ENCODE results near the gene PHETA2. TPM values are rescaled to one million over a fixed set of nuclear protein-coding genes. Genes with fewer than 3 reads are reported as not detected.

Gene PHETA2
- total RNA-seq, 1 experiment from 2014 or later: 5.7 TPM

Other genes starting within 250 kb of the PHETA2 start
- 151 to 173 TPM (median 171 TPM) in 3 replicates for gene SREBF2, start 241.1 kb upstream of the PHETA2 start, total RNA-seq (2021)
- gene SHISA8, start 159.2 kb upstream of the PHETA2 start, total RNA-seq (2021): 2.1 to 2.4 TPM (median 2.2 TPM) in 3 replicates
- gene TNFRSF13C, start 147.4 kb upstream of the PHETA2 start, total RNA-seq (2021): 2.8 to 3.6 TPM (median 2.8 TPM) in 3 replicates
- 40.3 to 43.7 TPM (median 41.7 TPM) in 3 replicates for gene CENPM, start 127.1 kb upstream of the PHETA2 start, total RNA-seq (2021)
- gene SEPTIN3, start 104.8 kb upstream of the PHETA2 start, total RNA-seq (2021): 19.5 to 25.3 TPM (median 24.0 TPM) in 3 replicates
- not detected in 3 replicates for gene WBP2NL, start 75.5 kb upstream of the PHETA2 start, total RNA-seq (2021)
- 19.4 to 22.8 TPM (median 22.3 TPM) in 3 replicates for gene NAGA, start 3.4 kb upstream of the PHETA2 start, total RNA-seq (2021)
- 39.9 to 50.6 TPM (median 49.6 TPM) in 3 replicates for gene SMDT1, start 5.5 kb downstream of the PHETA2 start, total RNA-seq (2021)
- gene NDUFA6, start 16.5 kb downstream of the PHETA2 start, total RNA-seq (2021): 84.6 to 90.8 TPM (median 85.9 TPM) in 3 replicates
- gene CYP2D6, start 56.6 kb downstream of the PHETA2 start, total RNA-seq (2021): 1.4 to 1.7 TPM (median 1.6 TPM) in 3 replicates
- gene TCF20, start 196.4 kb downstream of the PHETA2 start, total RNA-seq (2021): 68.6 to 77.0 TPM (median 74.3 TPM) in 3 replicates

Data from WTC11 (cell line).